Activated T-helper 9 cell treated with anti-CD3 and anti-CD28 coated beads, Interleukin-2, amount 50 U/mL, for 16 hours (primary cell): ENCODE data around the gene BCAS4.
"Not testable (repeated sequence)": the region's sequence is repeated elsewhere in the genome, so short reads cannot be mapped to it uniquely, and the experiment has no call there.

Experiments used
- DNase-seq: peaks from one replicate; pipeline ENCODE4 v3.0.0-alpha.2; 2020; ENCODE audit warnings: low read depth

BCAS4 gene

GRCh38 chr20:50771419-50772080 lies 23.3 kb upstream of the BCAS4 start:
- DNase-seq: not testable (repeated sequence)

- DNase-seq: no peak
These were observed 22.3 kb upstream of the BCAS4 start for GRCh38 chr20:50772420-50773185.

GRCh38 chr20:50774515-50774914 lies 20.3 kb upstream of the BCAS4 start:
- DNase-seq: no peak

GRCh38 chr20:50776122-50776817 lies 18.6 kb upstream of the BCAS4 start:
- DNase-seq: no peak

- no peak for DNase-seq
These were observed 17.5 kb upstream of the BCAS4 start for GRCh38 chr20:50777373-50777772.

GRCh38 chr20:50778994-50779393 lies 15.9 kb upstream of the BCAS4 start:
- DNase-seq: not testable (repeated sequence)

GRCh38 chr20:50783390-50783789 lies 11.5 kb upstream of the BCAS4 start:
- no peak for DNase-seq

- DNase-seq: no peak
These were observed 11.0 kb upstream of the BCAS4 start for GRCh38 chr20:50783903-50784302.

GRCh38 chr20:50784464-50784863 lies 10.4 kb upstream of the BCAS4 start:
- no peak for DNase-seq

GRCh38 chr20:50786703-50787102 lies 8.2 kb upstream of the BCAS4 start:
- no peak for DNase-seq

- DNase-seq: no peak
These were observed 7.7 kb upstream of the BCAS4 start for GRCh38 chr20:50787181-50787580.

- DNase-seq: no peak
These were observed 6.5 kb upstream of the BCAS4 start for GRCh38 chr20:50788045-50788991.

- no peak for DNase-seq
These were observed 4.8 kb upstream of the BCAS4 start for GRCh38 chr20:50789968-50790650.

- DNase-seq: peak; percentile 66
These were observed 4.1 kb upstream of the BCAS4 start for GRCh38 chr20:50790651-50791277.

GRCh38 chr20:50792708-50793574 lies 1.9 kb upstream of the BCAS4 start:
- no peak for DNase-seq

- DNase-seq: peak; percentile 27
These were observed 1.3 kb upstream of the BCAS4 start for GRCh38 chr20:50793575-50794016.

- no peak for DNase-seq
These were observed 548 bp upstream of the BCAS4 start for GRCh38 chr20:50794181-50794845.

- DNase-seq: no peak
These were observed 2.3 kb downstream of the BCAS4 start for GRCh38 chr20:50797142-50797541.

GRCh38 chr20:50798650-50799049 lies 3.8 kb downstream of the BCAS4 start:
- no peak for DNase-seq
